Right ventricle myocardium inferior (tissue), 1 donor: ENCODE data around the gene COG7. TPM values are rescaled to one million over a fixed set of nuclear protein-coding genes. Genes with fewer than 3 reads are reported as not detected.
"Not testable (repeated sequence)": the region's sequence is repeated elsewhere in the genome, so short reads cannot be mapped to it uniquely, and the experiment has no call there.

Experiments
- ATAC-seq: fragments of 200-7000 bp; cut with Tn5 transposase; one replicate; pipeline ENCODE4 v1.9.1; 2020; ENCODE audit warnings: mild to moderate bottlenecking, moderate library complexity
- DNase-seq: peaks from one replicate; pipeline ENCODE4 v3.0.0; 2021; ENCODE audit errors: missing footprints
- intact Hi-C: fragments of 100-400 bp; cut with DNase I; formaldehyde crosslinking; loops from one replicate; pipeline ENCODE4 v1.11.0; 2022
- total RNA-seq: library from RNA; stranded (reverse); fragmentation: NEBNext Ultra II Directional; extraction: Animal tissue kit (Norgen Biotek cat#: 25700); gene quantifications from one replicate; pipeline ENCODE4 v1.2.1, GENCODE V29; 2021
- donor health status: DM: no; HTN: yes; CAD: no; lungs with severe emphysema.

The COG7 gene
- total RNA-seq, 1 donor from 2014 or later, result 9.8 TPM

DNA sequence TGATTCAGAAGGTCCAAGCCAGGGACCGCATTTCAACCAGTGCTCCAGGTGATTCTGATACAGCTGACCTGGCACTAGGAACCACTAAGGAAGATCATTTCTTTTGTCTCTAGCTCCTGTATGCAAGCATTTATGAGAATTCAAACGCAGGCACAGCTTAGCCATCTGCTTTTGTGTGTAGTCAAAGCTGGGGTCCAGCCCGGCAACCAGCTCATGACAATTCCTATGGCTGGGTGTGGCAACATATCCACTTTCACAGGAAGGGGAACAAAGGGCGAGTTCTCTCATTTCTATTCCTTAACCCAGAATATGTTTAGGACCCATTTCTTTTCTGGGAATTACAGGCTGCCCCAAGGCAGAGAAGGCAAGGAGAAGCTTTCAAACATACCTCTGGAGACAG lies 27.3 kb upstream of the COG7 start:
- ATAC-seq, result no peak
- DNase-seq, result no peak
- intact Hi-C loops, result no loop called here

DNA sequence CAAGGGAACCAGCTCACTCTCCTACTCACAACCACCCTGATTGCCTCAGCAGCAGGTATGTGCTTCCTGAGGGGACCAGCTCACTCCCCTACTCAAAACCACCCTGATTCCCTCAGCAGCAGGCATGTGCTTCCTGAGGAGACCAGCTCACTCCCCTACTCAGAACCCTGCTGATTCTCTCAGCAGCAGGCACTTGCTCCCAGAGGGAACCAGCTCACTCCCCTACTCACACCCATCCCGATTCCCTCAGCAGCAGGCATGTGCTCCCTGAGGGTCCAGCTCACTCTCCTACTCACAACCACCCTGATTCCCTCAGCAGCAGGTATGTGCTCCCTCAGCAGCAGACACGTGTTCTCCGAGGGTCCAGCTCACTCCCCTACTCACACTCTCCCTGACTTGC lies 26.1 kb upstream of the COG7 start:
- intact Hi-C loops, result no loop called here
- DNase-seq, result no peak
- ATAC-seq, result no peak

DNA sequence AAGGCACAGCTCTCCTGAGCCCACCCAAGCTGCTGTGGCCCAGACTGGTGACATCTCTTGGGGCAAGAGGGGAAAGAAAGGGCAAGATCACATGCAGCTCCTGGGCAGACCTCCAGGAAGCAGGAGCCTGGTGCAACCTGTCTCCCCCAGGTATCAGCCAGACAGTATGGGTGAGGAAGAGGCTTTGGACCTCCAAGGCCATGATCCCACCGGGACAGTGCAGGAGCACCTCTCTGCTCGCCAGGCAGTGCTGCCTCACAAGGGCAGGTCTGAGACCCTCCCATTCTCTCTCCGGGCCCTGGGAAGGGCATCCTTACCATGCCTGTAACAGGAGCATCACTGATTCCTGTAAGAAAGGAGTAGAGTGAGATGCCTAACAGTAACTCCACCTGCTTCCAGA lies 25.6 kb upstream of the COG7 start:
- DNase-seq (no peak), ATAC-seq (no peak)
- intact Hi-C loops, result no loop called here

DNA sequence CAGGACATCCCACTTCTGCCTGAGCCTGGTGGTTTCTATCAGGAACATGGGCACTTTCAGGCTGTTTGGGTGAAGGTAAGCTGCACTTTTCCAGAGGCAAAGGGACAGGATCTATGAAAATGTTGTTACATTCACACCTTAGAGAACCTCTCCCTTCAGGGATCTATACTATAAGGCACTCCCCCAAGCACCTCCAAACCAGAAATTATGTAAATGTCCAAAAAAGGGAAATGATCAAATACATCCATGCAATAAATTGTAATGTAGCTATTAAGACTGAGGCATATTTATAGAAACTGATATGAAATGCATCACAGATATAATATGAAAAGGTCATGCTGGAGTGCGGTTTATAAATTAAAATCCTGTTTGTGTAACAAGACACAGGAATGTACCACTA lies 23.3 kb upstream of the COG7 start:
- ATAC-seq (no peak), DNase-seq (no peak)
- intact Hi-C loops, result no loop called here

GRCh38 chr16:23469814-23470213 lies 16.8 kb upstream of the COG7 start:
- no peak for ATAC-seq
- intact Hi-C loops, result no loop called here
- DNase-seq, result no peak

DNA sequence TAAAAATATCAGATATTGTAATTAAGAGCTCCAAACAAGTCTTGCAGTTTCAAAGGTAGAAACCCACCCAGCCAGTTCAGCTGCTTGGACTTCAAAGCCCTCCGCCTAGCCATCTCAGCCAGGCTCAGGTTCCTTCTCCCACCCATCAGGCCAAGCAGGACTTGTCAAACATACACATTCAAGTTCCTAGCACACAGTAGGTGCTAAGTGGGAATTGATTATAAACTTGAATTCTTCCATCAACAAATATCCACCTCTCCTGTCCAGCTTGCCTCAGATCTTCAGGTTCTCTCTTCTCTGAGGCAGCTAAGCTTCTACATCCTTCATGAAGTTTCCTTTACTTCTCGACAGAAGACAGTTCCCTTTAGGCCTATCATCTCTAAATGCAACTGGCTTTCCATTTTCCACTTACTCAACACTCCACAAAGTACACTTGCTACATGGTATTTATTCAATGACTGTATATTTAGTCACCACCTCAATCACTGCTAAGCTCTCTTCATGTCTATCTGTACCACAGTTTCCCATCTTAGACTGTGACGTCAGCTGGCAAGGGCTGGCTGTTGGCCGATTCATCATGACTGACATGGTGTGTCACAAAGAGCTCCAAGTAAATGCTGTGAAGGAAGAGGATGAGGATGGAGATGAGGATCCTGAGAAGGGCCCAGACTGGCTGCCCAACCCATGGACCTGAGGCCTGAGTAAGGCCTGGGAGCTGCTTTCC lies 13.3 kb upstream of the COG7 start:
- intact Hi-C loops, result no loop called here
- ATAC-seq, result no peak

GRCh38 chr16:23465179-23465578 lies 12.2 kb upstream of the COG7 start:
- no peak for ATAC-seq
- DNase-seq, result no peak
- intact Hi-C loops, result no loop called here

More for the DNA sequence above, 13.3 kb upstream of the COG7 start:
- DNase-seq, result no peak

GRCh38 chr16:23464196-23464595 lies 11.2 kb upstream of the COG7 start:
- peak; percentile 37 for ATAC-seq
- intact Hi-C loops, result no loop called here
- no peak for DNase-seq

GRCh38 chr16:23462994-23463393 lies 10.0 kb upstream of the COG7 start:
- peak; percentile 81 for ATAC-seq
- intact Hi-C loops, result not testable (repeated sequence)
- DNase-seq, result peak; percentile 84

GRCh38 chr16:23453338-23454052 lies 506 bp upstream of the COG7 start:
- ATAC-seq (no peak), DNase-seq (no peak)
- intact Hi-C loops, result loop anchor here (2.0 kb wide), 1 partner anchor 103 kb away; the partner anchor contains the start of genes EARS2 and UBFD1

DNA sequence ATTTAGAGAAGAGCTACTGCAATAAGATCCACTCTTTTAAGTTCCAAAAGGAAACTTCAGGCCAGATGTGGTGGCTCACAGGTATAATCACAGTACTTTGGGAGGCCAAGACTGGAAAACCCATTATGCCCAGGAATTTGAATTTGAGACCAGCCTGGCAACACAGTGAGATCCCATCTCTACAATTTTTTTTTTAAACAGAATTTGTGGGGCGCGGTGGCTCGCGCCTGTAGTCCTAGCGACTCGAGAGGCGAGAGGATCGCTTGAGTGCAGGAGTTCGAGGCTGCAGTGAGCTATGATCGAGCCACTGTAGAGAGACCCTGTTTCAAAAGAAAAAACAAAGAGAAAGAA lies 793 bp downstream of the COG7 start:
- intact Hi-C loops, result loop anchor here (2.0 kb wide), 1 partner anchor 105 kb away; the partner anchor contains the start of genes EARS2 and UBFD1
- ATAC-seq, result no peak
- no peak for DNase-seq

DNA sequence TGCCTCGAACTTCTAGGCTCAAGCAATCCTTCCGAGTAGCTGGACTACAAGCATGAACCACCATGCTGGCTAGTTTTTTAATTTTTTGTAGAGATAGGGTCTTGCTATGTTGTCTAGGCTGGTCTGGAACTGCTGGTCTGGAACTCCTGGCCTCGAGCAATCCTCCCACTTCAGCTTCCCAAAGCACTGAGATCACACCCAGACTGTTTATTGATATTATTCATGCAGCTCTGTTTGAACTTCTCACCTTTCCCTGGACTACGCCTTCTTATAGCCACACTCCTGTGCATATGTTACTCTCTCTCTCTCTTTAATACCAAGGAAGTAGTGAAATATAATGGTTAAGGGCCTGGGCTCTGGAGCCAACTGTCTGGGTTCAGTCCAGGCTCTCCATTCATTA lies 4.6 kb downstream of the COG7 start:
- no peak for DNase-seq
- intact Hi-C loops, result no loop called here
- ATAC-seq, result no peak

DNA sequence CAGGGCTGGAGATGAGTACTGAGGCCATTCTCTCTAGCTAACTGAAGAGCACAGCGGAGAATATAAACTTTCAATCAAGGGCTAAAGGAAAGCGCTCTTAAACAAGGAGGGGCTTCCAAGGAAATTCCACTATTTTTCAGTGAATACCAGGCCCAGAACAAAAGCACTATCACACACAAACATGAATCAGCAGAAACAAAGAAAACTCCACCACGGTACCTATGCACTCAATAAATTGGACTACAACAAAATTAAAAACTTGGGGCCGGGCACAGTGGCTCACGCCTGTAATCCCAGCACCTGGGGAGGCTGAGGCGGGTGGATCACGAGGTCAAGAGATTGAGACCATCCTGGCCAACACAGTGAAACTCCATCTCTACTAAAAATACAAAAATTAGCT lies 15.4 kb downstream of the COG7 start:
- DNase-seq, ATAC-seq: not testable (repeated sequence)
- intact Hi-C loops, result loop anchor here (10.0 kb wide), 1 partner anchor 363 kb away; no protein-coding TSS in a partner anchor

- ATAC-seq, result no peak
- intact Hi-C loops, result loop anchor here (10.0 kb wide), 1 partner anchor 362 kb away; no protein-coding TSS in a partner anchor
Measured at GRCh38 chr16:23436951-23437350, 16.0 kb downstream of the COG7 start.

GRCh38 chr16:23435500-23435899 lies 17.5 kb downstream of the COG7 start:
- DNase-seq, result no peak
- peak; percentile 66 for ATAC-seq
- intact Hi-C loops, result loop anchor here (10.0 kb wide), 1 partner anchor 361 kb away; no protein-coding TSS in a partner anchor

More at GRCh38 chr16:23436951-23437350, 16.0 kb downstream of the COG7 start:
- no peak for DNase-seq

- ATAC-seq (no peak), DNase-seq (no peak)
- intact Hi-C loops, result loop anchor here (1.0 to 10.0 kb wide), 2 partner anchors 252 to 360 kb away; partner anchors contain the start of gene SCNN1G
Measured at GRCh38 chr16:23434380-23434779, 18.6 kb downstream of the COG7 start.

DNA sequence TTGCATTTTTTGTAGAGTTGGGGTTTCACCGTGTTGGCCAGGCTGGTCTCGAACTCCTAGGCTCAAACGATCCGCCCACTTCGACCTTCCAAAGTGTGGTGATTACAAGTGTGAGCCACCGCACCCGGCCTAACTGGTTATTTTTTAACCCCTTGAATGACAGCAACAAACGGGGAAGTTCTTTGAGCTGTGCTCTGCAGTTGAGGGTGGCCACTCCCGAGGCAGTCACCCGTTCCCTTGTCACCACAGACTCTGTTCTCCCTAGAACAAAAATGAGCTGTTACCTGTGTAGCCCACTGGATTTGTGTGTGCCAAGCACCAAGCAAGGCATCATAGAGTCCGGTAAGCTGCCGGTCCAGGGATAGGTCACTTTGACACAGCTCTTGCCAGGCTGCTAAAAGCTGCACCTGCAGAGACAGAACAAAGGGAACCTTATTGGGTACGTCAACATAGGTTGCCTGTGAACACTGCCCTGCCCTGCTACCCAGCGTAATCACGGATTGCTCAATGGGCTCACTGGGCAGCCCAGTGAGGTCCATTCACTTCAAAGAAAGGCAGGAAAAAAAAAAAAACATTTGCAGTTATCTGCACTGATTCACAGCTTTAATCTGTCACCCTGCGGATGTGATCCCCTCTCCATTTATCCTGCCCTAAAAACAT lies 19.6 kb downstream of the COG7 start:
- ATAC-seq (no peak), DNase-seq (no peak)
- intact Hi-C loops, result loop anchor here (10.0 kb wide), 1 partner anchor 359 kb away; no protein-coding TSS in a partner anchor

DNA sequence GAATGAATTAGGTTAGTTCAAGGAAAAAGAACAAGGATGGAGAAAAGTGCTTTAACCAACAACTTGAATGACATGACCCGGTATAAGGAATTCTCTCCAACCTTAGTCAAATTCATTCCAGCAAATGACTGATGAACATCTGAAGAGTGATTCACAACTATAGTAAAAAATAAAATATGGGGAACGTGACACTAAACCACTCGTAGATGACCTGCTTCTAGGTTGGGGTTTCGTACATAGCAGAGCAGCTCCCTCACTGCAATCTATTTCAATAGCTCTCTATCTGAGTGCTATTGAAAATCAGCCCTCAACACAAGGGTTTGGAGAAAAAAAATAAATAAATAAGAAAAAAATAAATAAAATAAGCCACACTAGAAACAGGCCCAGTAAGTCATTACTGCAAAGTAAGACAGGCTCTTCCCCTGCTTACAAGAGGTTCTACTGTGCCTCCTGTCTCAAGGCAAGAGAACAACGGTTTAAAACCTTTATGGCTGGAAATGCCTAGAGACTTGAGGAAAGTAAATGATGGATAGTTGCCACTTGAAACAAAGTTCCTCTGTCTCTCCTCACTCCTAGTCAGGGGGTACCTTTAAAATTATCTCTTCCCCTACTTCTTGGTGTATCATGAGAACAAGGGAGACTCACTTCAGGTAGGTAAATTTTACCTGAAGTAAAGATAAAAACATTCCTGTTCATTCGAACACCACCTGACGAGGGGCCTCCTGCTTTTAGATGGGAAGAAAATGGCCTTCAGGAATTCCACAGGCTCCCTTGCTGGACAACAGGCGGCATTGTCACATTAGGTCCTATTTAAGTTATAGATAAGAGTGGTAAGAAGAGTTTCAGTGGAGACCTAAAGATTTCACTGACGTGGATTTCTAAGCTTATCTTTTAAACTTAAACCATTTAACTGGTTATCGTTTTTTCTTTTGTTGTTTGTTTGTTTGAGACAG lies 20.5 kb downstream of the COG7 start:
- ATAC-seq (no peak), DNase-seq (no peak)
- intact Hi-C loops, result loop anchor here (10.0 kb wide), 1 partner anchor 358 kb away; no protein-coding TSS in a partner anchor
